Measurements from ENCODE around the gene CPNE5.

The CPNE5 gene

DNA sequence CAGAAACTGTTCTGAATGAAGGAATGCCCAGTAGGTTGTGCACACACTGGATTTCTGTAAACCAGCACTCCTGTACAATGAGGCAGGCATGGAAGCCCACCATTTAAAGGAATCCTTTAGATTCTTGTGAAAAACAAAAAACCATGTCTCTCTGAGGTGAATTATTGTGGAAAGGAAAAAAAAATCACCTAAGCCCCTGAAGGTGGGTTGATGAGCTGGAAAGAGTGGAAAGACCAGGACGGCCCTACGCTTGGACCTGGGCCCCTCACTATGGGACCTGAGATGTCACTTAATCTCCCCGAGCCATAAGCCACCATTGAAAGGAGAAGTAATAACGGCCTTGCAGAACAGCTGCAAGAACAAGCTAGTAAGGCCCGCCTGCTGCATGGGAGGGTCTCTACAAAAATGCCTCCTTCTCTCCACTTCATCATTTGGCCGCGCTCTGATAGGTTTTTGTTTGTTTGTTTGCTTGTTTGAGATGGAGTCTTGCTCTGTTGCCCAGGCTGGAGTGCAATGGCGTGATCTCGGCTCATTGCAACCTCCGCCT is 72.8 kb downstream of the CPNE5 start:
- FAIRE-seq: no peak
- DNase-seq (ENCODE audit: low spot score): no peak

DNA sequence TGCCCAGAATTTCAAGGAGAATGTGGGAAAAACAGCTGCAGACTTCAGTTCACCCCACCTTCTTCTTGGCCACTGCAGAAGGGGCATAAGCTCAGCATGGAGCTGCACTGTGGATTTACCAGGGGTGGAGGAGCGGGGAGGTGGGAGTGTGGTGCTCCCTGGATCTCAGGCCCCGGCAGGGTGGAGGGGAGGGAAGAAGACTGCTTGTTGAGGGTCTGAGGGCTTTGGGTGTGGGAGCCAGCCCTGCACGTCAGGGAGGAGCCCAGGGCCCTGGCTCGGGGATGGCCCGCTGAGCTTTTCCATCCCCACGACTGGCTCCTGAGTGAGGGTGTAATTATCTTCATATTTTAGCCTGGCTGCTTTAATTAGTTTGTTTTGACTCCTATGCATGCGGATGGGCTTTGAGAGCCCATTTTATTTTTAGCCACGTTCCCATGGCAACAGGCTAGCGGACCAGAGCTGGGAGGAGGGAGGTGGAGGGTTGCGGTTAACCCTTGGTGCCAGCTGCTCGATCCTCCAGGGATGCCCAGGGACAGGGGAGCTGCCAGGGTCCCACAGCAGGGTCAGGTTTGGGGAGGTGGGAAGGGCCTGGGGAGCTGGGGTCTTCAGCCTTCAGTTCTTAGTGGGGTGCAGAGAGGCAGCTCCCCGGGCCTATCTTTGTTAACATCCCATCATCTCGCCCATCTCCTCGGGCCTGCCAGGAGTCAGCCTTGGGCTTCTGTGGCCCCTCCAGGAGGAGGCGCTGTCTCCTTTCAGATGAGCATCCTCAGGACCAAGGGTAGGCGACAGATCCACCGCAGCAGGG is 73.4 kb downstream of the CPNE5 start:
- FAIRE-seq (no peak), DNase-seq (ENCODE audit: low spot score) (peak; percentile 58)

DNA sequence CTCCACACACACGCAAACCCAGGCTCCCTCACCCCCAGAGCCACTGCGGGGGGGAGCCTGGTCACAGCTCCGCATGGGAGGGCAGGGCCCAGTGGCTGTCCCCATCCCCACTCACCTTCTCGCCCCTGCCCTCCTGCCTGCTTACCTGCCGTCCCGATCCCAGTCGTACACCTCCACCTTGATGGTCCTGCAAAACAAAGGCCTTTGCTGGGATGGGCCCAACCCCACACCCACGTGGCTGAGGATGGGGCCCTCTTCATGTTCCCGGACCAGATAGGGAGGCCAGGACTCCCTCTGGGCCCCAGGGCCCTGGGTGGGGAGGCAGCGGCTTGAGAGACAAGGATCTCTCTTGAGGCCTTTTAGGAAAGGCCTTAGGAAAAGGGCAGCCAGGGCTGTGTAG is 74.1 kb downstream of the CPNE5 start:
- DNase-seq (ENCODE audit: low spot score): no peak
- no peak for FAIRE-seq

DNA sequence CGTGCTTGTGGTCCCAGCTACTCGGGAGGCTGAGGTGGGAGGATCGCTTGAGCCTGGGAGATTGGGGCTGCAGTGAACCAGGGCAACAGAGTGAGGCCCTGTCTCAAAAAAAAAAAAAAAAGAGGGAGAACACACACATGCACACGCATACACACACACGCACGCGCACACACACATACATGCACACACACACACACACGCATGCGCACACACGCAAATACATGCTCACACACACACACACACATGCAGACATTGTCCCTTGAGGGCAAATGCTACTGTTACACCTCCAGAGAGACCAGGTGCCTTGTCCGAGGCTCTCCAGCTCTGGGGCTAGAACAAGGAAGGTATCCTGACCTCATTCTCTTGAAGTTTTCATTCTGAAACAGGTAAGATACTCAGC is 77.1 kb downstream of the CPNE5 start:
- FAIRE-seq (no peak), DNase-seq (ENCODE audit: low spot score) (no peak)

DNA sequence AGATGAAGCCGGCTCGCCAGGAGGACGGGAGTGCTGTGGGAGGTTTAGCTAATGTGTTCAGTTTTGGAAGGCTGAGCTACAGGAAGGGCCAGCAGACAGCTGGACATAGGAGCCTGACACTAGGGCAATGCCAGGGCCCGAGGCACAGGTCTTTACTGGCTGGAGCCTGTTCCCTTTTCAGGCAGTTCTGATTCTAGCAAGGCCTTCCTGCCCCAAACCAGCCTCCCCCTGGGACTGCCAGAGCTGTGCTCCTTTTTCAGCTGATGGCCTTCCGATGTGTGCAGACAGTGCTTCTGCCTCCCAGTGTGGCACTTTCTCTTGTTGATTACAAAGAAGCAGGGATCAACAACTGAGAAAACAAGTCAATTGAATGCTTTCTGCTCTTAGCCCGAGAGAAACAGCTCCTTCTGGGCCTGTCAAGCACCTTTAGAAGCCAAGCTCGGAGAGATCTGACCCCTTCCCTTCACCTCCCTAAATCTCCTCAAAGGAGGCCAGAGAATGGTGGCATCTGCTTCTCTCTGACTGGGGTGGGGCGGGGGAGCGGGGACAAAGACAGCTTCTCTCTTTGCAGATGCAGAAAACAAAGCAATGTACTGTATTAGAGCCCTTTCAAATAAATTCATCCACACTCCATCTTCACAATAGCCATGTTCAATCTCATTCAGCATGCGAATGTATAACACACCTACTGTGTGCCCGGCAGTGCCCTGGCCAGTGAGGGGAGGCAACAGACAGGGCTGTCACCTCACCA is 78.4 kb downstream of the CPNE5 start:
- FAIRE-seq: no peak
- no peak for DNase-seq (ENCODE audit: low spot score)

DNA sequence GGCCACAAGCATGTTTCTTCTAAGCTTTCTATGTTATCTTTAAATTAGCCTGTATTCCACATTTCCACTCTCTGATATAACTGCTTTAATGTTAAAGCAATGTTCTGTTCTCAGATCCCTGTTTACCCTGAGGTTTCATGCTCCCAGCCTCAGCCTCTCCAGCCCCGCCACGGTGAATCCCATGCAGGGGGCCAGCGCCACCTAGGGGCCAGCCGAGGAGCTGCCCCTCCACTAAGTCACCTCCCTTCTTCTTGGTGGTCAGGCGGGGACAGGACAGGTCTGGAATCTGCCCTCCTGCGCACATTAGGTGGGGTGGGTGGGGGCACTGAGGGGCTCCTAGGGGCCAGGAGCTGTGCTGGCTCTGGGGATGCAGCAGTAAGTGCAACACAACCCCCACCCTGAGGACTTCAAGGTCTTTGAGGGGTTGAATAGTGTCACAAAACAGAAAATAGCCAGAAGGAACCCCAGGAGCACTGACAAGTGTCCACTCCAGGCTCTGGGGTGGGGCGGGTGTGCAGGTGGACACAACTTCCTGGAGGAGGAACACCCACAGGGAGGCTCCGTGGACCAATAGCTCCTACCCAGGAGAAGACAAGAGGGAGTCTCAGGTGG is 80.0 kb downstream of the CPNE5 start:
- DNase-seq (ENCODE audit: low spot score): peak; percentile 41
- FAIRE-seq: no peak

DNA sequence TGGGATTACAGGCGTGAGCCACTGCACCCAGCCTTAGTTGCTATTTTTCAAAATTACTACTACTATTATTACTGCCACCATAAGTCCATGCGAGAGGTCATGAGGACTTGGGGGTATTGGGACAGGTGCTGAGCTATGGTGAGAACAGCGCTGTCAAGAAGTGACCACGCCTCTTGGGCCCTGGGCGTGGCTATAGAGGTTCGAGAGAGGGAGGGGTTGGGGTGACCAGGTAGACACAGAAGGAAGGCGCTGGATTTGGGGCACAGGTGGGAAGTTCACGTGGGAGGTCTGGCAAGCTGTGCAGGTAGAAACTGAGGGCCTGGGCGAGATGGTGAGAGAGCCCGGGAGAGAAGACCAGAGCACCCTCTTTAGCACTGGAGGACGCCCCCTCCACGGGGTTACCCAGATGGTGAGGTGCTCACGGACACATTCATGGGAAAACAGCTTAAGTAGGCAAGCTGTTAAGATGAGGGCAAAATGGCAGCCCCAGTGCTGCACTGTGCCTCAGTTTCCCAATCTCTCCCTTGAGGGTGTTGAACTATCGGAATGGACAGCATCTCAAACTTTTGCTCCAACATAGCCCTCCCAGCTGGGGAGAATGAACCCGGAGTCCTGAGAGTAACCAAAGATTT is 80.6 kb downstream of the CPNE5 start:
- FAIRE-seq (no peak), DNase-seq (ENCODE audit: low spot score) (no peak)

DNA sequence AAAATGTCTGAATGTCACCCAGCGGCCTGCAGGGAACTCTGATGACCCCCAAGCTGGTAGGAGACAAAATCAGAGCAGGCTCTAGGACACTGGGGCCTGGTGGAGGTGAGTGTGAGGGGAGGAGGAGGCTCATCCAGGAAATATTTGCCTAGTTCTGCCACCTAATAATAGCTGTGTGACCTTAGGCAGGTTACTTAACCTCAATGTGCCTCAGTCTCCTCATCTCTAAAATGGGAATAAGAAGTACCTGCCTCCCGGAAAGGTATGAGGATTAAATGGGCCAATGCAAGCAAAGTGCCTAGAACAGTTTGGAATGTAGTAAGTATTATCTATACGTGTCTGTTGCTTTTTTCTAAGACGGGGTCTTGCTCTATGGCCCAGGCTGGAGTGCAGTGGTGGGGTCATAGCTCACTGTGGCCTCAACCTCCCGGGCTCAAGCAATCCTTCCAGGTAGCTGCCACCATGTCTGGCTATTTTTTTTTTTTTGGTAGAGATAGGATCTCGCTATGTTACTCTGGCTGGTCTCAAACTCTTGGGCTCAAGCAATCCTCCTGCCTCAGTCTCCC is 81.2 kb downstream of the CPNE5 start:
- FAIRE-seq: no peak
- no peak for DNase-seq (ENCODE audit: low spot score)

DNA sequence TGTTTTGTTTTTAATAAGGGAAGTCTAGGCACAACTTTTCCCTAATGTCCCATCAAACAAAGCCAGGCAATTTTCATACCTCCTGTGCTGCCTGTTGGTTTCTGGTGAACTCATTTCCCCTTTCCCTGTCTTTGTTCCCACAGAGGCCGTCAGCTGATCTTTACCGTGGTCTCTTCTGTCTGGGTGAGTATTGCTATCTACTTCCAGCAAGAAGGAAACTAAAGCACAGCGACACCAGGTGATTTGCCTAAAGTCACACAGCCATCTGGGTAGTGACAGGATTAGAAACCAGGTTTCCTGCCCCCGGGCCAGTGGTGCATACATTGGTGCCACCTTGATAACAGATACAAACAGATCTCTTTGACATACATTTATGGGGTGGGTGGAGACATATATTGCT is 82.0 kb downstream of the CPNE5 start:
- no peak for FAIRE-seq
- DNase-seq (ENCODE audit: low spot score): no peak

DNA sequence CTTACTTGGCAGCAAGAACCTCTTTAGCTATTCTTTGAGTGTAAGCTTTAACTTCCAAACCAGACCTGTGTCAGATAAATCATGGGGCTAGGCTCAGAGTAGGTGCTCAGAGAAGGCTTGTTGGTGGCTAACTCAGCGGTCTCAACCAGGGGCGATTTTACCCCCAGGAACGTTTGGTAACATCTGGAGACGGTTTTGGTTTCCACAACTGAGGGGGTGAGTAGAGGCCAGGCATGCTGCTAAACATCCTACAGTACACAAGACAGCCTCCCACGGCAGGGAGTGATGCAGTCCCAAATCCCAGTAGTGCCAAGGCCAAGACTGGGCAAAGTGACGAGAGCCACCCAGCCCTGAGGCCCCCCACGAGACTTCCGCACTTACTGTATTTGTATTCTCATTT is 82.5 kb downstream of the CPNE5 start:
- DNase-seq (ENCODE audit: low spot score): no peak
- no peak for FAIRE-seq

DNA sequence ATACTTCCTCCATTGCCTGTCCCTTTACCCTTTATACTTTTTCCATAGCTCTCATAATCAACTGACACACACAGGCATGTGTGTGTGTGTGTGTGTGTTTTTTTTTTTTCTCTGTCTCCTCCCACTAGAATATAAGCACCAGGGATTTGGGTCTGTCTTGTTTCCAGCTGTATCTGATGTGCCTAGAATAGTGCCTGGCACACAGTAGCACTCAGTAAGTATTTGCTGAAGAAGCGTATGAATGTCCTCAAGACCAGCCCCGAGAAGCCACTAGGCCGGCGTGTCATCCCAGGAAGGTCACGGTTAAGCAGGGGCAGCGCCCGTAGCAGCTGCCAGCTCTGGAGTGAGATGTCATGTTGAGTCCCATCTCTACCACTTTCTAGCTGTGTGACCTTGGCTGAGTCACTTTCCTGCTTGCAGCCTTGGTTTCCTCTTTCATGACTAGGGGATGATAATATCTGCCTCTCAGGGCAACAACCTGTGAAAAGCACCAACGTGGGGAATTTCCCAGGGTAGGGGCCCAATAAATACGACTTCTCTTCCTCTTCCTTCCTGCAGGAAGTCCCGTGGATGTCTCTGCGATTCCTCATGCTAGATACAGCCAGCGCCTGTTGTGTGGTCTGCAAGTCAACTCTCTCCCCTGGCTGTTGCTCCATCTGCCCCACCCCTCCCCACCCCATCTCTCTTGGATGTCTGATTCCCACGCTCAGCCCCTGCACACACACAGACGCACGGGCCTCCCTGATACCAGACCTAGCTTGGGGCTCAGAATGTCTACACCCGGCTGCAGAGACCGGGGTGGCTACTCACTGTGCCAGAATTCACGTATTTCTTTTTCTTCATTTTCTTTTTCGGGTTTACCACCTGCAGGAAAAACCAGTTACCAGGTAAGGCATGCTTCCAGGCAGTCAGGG is 83.6 kb downstream of the CPNE5 start:
- FAIRE-seq: peak; percentile 77

DNA sequence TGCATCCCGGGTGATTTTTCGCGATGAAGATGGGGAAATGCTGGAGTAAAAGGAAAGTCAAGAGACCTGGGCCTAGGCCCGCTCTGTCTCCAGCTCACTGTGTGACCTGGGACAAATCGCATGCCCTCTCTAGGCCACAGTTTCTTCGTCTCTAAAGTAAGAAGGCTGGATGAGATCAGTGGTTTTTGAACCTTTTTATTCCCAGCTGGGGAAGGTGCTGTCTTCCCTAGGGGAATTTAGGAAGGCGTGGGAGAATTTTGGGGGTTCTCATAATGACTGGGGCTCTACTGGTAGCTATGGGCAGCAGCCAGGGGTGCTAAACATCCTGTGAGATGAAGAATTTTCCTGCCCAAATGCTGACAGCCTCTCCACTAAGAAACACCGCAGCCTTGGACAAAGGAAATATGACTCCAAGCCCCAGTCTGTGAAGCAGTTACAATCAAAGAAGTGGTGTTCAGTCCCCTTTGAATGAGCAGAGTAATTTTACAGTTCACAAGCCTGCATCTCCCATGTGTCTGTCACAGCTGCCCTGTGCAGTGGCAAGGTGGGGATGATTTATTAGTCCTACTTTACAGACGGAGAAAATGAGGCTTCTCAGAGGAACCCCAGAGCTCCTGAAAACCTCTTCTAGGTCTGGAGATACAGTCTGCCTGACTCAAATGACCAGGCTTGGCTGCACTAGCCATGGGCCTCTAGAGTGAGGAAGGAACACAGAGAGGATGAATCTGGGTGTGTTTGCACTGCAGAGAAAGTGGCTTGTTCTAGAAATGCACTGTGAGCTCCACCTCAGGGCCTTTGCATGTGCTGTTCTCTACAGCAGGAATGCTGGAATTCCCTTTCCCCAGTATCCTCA is 84.4 kb downstream of the CPNE5 start:
- FAIRE-seq (no peak), DNase-seq (ENCODE audit: low spot score) (no peak)

More for the DNA sequence above, 83.6 kb downstream of the CPNE5 start:
- DNase-seq (ENCODE audit: low spot score): peak; percentile 95

DNA sequence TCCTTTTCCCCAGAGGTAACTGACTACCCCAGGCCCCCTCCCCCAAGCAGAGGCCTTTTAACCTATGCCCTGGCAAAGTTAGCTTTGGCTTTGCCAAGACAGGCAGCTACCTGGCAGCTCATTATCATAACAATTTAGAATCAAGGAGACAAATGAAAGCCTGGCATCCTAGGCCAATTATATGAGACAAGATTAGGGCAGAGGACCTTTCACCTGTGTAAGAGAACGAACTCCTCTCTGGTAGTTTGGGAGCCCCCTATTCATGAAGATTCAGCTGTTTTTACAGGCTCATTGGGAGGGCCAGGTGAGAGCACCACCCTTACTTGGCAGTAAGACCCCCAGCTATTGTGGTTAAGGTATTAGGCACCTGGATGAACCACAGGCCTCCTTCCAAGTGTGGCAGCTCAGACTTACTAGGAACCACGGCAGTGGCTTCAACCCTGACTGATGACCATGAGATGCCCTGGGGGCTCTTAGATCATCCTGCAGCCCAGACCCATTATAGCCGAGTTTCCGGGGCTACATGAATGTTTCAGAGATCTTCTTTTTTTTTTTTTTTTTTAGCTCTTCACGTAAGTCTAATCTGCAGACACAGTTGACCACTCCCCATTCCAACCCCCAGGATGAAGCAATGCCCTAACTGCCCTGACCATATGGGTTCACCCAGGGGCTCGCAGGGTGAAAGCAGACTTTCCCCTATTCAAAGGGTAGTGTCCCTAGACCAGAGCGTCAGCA is 85.4 kb downstream of the CPNE5 start:
- FAIRE-seq: no peak
- DNase-seq (ENCODE audit: low spot score): no peak

DNA sequence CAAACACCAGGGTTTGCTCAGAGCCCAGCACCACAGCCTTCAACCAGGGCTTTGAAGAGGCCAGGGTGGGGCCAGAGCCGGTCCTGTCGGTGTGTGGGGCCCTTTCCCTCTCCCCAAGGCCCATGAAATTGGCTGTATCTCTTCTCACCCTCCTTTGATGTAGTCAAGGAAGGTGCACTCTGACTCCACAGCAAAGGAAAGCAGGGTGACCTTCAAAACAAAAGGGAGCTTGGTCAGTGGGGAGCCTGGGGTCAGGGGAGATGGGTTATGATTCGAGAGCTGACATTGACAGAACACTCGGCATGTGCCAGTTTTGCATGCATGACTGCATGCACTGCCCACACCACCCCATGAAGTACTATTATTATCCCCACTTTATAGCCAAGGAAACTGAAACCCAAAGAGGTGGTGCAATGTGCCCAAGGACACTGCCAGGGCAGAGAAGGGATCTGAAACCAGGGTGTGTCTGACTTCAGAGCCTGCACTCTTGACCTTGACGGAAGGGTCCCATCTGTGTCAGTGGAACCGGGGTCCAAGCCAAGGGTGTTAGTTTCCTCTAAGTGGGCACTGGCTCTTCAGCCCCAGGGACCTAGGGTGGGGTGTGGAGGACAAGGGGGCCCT is 86.2 kb downstream of the CPNE5 start:
- FAIRE-seq: no peak

DNA sequence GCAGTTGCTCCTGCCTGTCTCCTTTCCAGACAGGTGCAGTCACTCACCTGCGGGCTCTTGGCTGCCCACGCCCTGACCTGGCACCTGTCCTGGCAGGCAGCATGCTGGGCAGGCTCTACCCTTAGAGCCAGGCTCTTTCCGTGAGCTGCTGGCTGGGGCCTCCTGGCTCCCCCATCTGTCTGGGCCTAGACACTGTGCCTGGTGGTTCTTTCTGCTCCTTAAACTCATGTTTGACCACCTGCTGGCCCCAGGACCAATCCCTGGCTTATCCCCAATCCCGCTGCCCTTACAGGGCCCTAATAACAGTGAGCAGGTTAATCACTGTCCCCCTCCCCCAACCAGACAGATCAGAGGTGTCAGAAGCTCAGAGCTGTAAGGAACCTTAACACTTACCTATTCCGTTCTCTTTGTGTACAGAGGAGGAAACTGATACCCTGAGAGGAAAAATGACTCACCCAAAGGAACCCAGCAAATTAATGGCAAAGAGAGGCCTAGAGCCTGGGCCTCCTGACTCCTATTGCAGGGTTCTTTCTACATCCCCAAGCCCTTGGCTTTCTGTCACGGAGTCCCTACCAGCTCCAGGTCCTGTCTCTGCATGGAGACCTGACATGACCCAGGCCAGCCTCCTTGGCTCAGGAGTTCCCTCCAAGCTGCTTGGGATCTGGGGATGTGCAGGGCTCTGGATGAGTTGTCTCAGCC is 86.9 kb downstream of the CPNE5 start:
- DNase-seq (ENCODE audit: low spot score) (no peak), FAIRE-seq (no peak)

More for the DNA sequence above, 86.2 kb downstream of the CPNE5 start:
- no peak for DNase-seq (ENCODE audit: low spot score)

DNA sequence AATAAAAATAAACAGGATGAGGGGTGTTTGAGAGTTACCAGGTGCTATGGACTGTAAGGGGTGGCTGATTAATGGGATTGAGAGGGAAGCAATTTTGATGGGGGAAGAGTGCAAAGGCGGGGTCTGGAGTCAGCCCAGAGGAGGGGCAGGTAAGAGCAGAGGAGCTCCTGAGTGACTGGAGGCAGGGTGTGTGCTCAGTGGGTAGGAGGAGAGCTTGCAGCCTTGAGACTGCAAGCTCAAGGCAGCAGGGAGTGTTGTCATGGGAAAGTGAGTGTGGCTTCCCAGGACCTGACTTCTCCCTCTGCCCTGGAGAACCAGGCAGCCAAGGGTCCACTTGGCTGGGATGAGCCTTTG is 87.4 kb downstream of the CPNE5 start:
- no peak for DNase-seq (ENCODE audit: low spot score)
- FAIRE-seq: no peak

DNA sequence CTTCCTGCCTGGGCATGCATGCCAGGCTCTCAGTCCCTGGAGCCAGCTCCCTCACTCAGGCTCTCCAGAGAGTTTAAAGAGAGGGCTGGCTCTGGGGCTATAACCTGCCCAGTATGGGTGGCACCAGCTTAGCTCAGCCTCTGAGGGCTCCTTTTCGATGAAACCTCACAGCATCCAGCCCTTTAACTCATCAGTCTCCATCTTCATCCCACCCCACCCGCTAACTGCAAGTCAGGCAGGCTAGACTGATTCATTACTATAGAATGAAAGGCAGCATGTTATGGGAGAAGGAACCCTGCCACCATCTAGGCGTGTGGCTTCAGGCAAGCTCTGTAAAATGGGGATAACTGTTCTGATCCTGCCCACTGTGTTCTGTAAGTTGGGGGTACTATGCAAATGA is 88.2 kb downstream of the CPNE5 start:
- no peak for DNase-seq (ENCODE audit: low spot score)
- no peak for FAIRE-seq
